GM19025 (cell line): ENCODE measurements around the gene MMP24OS.

Source experiments
- ATAC-seq: cut with Tn5 transposase; IDR thresholded peaks from one replicate; pipeline ENCODE4 v1.9.1; 2021; ENCODE audit warnings: mild to moderate bottlenecking, low read depth, moderate library complexity; ENCODE audit not compliant: unreplicated experiment

MMP24OS gene

DNA sequence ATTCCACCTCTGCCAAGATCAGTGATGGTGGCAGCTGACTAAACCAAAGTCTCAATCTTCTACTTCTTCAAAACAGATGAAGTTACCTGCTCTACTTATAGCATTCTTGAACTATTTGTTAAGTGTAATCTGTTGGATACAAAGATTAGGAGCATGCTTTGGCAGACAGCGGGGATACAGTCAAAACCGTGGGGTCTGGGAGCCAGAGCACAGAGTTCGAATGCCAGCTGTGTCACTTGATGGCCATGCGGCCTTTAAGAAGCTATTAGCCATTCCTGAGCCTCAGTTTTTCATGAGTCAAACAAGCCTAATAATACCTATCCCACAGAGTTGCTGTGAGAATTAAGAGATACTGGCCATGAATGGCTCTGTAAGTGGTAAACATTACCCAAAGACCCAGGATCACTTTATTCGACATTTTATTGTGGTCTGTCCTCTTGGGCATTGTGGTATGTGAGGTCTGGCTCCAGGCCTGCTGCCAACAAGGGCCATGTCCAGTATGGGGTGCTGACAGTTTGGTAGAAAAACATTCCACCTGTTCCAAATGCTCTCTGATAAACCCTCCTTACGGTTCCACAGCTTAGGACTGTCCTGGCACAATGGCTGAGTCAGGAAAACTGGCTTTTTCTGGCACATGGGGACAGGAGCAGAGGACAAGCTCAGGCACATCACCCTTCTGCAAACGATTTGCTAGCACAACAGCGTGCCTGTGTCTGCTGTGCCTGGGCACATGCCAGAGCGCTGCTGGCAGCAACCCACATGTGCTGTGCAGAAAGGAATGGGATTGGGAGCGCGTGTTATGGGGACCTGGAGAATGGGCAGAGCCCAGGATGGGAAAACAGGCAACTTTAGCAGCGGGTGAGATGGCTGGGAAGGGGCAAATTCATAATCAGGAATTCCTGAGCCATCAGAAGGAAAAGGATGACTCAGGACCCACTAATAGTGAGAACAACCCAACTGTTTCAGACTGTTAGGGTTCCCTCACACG is 30.0 kb upstream of the MMP24OS start:
- no peak for ATAC-seq

DNA sequence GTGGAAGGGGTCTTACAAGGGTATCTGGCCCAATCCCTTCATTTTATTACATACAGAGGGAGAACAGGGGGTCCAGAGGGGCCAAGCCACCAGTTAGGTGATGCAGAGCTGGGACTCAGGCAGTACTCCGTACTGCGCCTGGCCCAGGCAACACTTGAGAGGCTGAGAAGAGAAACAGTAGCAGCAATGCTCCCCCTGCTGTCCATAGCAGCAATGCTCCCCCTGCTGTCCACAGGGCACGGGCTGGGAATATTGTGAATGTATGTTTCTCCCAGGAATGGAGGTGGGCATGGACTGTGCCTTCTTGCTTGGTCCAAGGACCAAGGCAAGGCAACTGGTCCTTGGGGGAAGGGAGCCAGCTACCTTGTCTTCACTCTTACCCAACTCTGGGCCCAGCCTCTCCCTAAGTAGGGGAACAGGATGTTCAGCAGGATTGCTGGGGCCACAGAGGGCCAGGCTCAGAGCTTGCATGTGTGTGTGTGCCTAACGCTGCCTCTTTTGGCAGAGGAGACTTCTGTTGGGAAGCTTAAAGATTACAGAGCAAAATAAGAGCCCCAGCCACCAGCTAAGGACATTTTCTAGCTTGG is 29.1 kb upstream of the MMP24OS start:
- ATAC-seq: no peak

DNA sequence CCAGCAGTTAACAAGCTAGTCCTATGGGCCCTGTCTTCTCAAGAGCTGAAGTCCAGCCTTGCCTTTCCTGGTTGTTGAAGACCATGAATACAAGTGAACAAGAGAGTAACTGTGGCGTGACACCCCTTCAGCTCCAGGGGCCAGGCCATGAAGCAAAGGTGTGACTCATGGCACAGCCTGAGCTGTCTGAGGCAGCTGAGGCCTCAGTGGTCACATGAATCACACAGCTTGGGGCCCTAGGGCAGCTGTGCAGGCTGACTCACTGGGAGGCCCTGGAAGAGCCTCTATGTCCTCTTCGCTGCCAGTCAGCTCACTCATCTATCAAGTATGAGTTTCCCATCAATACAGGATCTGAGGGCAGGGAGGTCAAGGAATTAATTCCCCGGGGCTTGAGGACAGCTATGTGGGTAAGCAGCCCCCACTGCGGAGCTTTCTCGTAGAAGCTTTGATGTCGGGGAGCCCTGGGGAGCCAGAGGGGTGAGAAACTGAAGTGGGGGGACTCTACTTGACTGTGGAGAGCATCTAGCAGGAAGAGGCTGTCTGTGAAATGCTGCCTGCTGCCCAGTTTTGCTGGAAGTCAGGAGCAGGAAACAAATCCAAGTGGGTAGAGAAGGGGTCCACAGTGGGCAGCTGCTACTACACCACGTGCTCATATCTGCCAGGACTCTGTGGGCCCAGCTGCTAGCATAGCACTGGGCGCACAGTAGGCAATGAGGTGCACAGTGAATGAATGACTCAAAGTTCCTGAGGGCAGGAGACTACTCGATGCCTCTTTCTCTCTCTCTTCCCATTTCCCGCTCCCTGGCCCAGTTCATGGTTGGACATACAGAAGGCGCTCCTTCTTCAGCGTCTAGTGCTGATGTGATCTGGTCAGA is 28.0 kb upstream of the MMP24OS start:
- ATAC-seq: no peak

DNA sequence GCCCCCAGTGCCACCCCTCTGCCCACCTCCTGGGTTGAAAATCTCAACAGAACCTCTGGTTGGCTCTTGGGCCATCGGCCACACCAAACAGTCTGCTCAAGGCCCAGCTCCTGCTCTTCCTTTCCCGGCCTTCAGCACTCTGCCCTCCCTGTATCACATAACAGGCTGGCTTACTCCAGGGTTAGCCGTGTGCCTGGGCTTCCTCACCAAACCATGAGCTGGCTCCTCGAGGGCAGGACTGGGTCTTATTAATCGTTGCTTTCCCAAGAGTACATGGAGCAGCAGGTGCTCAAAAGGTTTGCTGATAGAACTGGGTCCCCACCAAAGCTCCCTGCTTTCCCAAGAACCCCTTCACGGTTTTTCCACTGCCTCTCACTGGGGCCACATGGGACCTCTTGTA is 27.0 kb upstream of the MMP24OS start:
- ATAC-seq: no peak

DNA sequence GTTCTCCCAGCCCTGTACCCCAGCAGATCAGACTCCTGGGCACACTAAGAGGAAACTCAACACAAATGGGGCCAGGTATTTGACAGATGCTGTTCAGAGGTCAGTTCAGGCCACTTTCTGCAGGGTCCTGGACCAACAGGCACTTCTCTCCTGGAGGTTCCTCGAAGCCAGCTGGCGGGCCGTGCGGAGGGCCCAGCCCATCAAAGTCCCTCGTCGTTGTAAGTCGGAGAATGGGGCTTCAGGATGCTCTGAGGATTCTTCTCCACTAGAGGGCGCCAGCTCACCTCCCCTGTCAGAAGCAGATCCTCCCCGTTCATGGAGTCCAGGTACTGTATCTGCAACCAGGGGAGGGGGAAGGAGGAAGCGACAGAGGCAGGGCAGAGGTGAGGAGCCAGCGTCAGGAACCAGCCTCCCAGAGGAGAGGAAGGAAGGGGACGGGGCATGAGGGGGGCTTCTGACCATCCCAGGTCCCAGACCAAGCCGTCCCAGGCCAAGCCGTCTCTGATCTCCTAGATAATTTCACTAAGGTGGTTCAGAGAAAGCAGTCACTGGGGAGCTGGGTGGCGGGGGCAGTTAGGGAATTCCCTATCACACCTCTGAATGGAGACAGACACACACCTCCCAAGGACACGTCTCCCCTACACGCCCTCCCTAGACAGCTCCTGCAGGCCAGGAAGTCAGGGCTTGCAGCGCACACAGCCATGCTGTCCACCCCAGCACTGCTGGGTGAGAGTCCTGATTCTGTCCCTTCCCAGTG is 26.0 kb upstream of the MMP24OS start:
- ATAC-seq: no peak

DNA sequence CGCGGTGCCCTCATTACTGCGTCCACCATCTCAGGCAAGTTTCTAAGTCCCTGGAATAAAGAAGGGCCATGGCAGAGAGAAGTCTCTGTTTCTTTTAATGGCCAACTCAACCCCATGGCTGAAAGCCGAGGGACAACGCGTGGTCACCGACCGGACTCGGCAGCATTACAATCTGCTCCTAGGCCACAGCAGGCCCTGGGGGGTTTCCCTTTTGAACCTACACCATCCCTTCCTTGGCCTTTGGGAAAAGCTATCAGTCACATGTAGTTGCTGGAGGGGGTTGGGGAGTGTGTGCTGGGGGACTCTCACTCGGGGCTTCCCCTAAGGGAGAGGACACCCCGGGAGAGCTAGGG is 25.4 kb upstream of the MMP24OS start:
- ATAC-seq: no peak

DNA sequence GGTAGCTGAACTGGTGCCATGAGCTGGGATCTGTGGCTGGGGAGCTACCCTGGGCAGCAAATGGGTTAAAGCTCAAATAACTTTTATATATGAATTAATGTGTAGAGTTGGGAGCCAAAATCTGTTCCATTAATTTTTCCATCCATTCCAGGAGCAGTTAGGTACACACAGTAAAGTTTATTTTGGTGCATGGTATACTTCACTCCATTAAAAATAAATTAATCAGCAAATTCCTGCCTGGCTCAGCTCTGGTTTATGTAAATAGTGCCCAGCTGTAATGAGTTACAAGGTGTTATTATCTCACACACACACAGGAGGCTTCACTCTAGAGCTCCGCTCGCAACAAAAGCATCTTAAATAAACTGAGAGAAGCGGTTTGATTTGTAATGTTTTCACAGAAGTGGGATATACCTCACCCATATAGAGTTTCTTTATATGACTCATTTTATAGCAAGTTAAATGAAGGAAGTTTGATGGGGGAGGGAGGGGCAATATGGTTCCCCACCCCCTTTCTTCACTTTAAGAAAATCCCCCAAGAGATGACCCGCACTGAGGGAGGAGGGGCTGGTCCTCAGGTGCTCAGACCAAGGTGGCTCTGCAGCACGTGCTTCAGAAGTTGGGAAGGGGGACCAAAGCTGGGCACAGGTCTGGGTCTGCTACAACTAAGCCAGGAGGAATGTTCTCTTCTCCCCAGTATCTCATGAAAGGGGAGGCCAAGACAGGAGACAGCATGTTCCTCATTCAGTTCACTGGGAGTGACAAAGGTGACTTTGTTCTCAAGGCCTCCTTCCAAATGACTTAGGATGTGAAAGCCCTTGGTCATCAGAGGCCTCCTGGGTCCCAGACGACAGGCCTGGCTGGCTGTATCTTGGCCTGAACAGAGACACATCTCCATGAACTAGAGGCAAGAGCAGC is 24.8 kb upstream of the MMP24OS start:
- no peak for ATAC-seq

DNA sequence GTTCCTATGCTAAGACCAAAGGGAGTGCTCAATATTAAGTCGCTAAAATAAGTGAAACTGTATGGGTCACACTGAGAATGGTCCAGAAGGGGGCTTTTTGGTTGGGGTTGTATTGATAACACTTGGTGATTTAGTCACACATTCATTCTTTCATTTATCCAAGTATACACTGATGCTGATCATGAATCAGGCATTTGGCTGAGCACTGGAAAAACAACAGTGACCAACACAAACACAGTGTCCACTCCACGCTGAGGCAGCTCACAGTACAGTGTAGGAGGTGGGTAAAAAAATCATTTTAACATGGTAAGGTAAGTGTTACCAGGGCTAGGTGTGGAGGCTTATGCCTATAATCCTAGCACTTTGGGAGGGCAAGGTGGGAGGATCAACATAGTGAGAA is 23.5 kb upstream of the MMP24OS start:
- ATAC-seq: no peak

DNA sequence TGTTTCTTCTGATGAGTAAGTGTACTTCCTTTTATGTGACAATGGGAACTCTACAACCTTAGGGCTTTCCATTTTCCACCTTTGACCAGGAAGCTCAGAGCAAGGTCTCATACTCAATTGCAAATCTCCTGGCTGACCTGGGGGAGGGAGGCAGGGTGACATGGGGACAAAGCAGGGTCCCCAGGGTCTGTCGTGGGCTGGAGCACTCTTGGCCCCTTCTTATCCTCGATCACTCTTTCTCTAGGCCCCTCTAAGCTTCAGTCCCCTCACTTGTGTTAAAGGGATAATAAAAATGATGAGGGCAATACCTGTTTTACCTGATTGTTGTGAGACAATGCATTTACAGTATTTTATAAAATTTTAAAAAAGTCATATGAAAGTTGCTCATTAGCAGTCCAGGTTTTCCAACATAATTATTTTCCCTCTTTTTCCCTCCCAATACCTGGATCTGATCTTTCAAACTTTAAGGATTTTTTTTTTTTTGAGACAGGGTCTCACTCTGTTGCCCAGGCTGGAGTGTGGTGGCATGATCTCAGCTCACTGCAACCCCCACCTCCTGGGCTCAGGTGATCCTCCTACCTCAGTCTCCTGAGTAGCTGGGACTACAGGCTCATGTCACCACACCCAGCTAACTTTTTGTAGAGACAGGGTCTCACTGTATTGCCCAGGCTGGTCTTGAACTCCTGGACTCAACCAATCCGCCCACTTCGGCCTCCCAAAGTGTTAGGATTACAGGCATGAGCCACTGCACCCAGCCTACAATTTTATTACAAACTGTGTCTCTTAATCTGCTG is 22.7 kb upstream of the MMP24OS start:
- ATAC-seq: no peak

DNA sequence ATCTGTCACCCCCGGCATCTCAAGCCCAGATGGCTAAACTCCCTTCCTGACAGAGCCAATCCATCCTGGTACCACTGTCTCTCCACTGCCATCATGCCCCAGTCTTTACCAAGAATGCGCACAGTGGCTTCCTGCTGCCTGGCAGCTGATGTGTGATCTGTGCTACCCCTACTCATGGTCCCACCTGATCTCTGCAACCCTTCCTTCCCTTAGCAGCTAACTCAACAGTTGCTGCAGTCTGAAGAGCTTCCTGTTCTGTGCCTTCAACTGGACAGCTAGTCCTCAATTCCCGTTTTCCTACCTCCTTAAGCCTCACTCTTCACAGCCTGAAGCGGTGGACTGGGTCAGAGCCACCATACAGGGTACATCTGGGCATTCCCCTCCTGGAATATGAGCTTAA is 21.9 kb upstream of the MMP24OS start:
- no peak for ATAC-seq

DNA sequence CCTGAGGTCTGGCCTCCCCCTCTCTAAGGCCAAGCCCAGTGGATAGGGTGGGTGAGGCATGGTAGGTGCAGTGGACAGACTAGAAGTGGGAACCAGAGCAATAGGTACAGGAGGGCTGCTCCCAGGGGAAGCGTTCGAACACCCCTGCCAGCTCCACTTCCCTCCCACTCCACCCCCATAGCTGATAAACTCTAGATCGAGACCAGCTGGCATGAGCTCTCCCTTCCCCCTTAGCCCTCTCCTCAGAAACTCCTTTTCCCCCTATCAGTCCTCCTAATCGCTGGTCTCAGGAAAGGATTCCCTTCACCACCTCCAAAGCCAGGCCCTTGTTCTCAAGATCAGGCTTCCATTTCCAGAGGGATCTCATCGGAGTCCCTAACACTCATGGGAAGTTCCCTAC is 20.3 kb upstream of the MMP24OS start:
- no peak for ATAC-seq

DNA sequence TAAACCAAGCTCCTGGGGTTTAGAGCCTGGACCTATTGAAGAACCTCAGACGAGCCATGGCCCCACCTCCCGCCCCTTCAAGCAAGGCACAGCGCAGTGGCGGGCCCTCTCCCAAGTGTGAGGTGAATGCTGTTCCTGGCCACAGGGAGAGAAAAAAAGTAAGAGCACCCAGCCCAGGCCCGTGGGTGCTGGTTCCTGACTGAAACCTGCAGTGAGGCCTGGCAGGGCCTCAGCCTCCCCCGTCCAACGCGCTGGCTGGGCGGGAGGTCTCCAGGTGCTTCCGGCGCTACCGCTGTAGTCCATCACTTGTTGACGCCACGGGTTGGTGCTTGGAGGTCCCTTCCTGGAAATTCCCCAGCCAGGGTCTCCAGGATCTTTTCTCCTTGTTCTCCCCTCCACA is 19.8 kb upstream of the MMP24OS start:
- ATAC-seq: no peak

DNA sequence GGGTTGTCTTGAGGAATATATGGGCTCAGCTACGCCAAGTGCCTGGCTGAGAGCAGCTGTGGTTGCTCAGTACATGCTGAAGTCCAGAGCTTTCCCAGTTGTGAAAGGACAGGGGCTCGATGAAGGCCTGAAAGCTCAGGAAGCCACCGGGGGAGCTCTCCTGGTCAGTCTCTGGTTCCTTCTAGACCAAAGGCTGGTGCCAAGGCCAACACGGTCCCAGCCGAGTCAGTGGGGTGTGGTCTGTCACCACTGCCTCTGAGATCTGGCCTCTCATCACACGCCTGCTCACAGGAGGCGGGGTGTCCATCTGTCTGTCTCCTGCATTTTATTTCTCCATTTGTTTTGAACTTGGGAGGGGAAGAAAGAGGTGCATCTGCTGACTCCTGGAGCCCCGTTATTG is 19.2 kb upstream of the MMP24OS start:
- no peak for ATAC-seq

DNA sequence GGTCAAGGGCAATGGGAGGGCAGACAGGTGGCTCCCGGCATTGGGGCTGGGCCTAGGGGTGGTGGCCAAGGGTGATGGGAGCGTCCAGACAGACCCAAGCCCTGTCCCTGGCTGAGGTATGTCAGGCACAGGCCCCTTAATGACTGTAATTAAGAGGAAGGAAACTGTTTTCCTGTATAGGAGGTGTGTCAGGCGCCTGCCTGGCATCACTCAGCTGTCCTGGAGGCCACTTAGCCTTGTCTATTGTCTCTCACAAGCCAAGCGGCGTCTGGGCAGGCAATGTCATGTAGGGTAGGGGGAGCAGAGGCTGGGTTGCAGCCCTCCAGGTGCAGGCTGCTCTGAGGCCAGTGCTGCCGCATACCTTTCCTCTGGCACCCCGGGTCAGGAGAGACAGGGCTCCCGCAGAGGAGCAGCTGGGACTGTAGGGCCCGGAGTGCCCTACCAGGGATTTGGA is 18.2 kb upstream of the MMP24OS start:
- no peak for ATAC-seq

DNA sequence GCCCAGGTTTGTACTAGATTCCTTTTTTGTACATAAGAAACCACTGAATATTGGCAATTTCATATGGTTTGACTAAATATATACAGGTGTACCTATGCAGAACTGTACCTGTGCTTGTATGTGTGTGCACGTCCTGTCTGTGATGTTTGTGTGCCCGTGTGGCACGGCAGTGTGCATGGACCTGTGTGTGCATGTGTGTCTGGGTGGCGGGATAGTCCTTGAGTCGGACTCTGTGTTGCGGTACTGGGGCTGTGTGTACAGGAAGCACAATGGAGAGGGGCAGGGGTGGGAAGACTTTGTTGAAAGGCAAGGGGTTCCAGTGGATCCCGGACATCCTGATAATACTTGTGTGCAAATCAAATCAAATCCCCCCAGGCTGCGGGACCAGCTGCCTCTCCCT is 17.8 kb upstream of the MMP24OS start:
- no peak for ATAC-seq

DNA sequence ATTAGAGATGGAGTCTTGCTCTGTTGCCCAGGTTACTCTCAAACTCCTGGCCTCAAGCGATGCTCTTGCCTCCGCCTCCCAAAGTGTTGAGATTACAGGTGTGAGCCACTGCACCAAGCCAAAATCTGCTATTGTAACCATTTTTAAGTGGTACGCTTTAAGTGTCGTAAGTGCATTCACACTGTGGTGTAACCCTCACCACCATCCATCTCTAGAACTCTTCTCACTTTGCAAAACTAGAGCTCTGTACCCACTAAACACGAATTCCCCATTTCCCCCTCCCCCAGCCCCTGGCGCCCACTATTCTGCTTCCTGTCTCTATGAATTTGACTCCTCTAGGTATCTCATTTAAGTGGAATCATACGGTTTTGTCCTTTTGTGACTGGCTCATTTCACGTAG is 17.1 kb upstream of the MMP24OS start:
- no peak for ATAC-seq

DNA sequence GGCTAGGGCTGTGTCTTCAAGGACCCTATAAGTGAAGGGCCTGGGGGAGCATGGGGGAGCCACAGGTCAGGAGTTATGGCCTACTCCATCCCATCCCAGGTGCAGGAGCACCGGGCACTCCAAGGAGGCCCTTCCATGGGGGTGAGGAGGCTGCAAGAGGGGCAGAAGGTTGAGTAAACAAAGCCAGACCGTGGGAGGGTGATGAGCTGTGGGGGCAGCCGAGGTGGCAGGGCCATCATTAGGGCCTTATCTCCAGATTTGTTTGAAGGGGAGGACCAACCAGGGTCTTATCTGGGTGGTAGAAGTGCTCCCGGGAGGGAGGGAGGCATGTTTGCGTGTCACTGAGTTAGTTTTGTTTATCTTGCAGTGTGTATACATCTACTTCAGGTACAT is 16.4 kb upstream of the MMP24OS start:
- ATAC-seq: no peak
